SK-N-MC (cell line): Measurements from ENCODE around the gene UGT1A3.

Experiments
- EZH2 ChIP-seq: fragments of 200-600 bp; sonication (generic); IDR thresholded peaks from one replicate; pipeline ENCODE4 v1.6.1; 2017; ENCODE audit warnings: antibody characterized with exemption
- FOXP2 ChIP-seq: optimal IDR thresholded peaks from 2 replicates; pipeline ENCODE3; 2011; ENCODE audit warnings: mild to moderate bottlenecking, moderate library complexity; ENCODE audit not compliant: insufficient read depth; ENCODE audit errors: extremely low read length, control extremely low read depth
- POLR2AphosphoS5 ChIP-seq: IDR thresholded peaks from 2 replicates; pipeline ENCODE4 v1.6.1; 2012; ENCODE audit warnings: mild to moderate bottlenecking, low read depth, low read length, borderline replicate concordance

- TF ChIP-seq EZH2 (no peak), FOXP2 (no peak), POLR2AphosphoS5 (no peak)
Measured at GRCh38 chr2:233792720-233793119, 63.9 kb downstream of the UGT1A3 start.
